Stimulated activated CD4-positive, alpha-beta T cell treated with anti-CD3 and anti-CD28 coated beads, Interleukin-12 subunit alpha, Interleukin-12 subunit beta, amount 100 ng/mL, for 4 hours (primary cell): Measurements from ENCODE around the gene ACRV1.

Experiments used
- DNase-seq: peaks from one replicate; pipeline ENCODE4 v3.0.0-alpha.2; 2020

The ACRV1 gene

GRCh38 chr11:125645871-125646270 lies 34.8 kb downstream of the ACRV1 start:
- DNase-seq: no peak

GRCh38 chr11:125638315-125638714 lies 42.3 kb downstream of the ACRV1 start:
- DNase-seq: no peak

GRCh38 chr11:125637840-125638239 lies 42.8 kb downstream of the ACRV1 start:
- DNase-seq: no peak

DNA sequence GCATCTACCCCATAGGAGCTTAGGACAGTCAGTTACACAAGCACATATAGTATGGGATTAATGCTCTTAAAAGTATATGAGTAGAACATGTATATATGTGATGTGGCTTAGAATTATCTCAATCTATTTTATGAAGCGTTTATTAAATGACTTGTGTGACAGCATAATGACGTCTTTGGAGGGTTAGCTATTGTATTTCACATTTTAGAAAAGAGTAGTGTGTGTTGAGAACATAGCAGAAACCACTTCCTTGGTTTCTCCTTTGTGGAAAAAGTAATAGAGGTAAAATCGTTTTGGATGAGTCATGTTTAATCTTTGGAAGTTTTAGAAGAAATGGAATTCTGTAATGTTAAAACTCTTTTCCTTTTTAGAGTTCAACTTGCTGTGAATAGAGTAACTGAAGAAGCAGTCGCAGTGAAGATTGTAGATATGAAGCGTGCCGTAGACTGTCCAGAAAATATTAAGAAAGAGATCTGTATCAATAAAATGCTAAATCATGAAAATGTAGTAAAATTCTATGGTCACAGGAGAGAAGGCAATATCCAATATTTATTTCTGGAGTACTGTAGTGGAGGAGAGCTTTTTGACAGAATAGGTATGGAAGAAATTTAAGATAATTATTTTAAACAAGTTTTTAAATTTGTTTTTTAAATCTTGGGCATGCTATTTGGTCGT lies 53.3 kb downstream of the ACRV1 start:
- DNase-seq: no peak

DNA sequence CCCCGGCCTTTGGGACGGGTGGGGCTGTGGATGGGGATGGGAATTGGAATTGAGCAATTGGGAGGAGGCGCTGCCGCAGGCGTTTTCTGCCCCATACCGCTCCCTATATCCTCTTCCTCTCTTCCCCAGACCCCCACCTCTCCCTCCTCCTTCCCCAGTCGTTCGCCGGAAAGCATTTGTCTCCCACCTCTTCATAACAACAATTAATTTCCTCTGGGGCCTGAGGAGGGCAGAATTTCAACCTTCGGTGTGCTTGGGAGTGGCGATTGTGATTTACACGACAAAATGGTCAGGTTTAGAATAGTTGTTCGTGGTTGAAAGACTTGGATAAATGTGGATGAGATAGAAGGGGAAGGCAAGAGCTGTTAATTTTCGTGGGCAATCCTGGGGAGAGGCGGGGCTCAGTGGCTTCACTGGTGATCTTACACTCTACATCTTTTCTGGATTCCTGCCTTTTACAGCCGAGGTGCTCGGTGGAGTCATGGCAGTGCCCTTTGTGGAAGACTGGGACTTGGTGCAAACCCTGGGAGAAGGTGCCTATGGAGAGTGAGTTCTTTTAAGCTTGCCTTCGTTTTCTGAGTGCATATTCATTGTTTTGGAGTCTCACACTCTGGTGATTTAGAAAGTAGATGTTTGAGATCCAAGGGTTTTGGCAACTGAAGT lies 54.2 kb downstream of the ACRV1 start:
- peak; percentile 7 for DNase-seq

DNA sequence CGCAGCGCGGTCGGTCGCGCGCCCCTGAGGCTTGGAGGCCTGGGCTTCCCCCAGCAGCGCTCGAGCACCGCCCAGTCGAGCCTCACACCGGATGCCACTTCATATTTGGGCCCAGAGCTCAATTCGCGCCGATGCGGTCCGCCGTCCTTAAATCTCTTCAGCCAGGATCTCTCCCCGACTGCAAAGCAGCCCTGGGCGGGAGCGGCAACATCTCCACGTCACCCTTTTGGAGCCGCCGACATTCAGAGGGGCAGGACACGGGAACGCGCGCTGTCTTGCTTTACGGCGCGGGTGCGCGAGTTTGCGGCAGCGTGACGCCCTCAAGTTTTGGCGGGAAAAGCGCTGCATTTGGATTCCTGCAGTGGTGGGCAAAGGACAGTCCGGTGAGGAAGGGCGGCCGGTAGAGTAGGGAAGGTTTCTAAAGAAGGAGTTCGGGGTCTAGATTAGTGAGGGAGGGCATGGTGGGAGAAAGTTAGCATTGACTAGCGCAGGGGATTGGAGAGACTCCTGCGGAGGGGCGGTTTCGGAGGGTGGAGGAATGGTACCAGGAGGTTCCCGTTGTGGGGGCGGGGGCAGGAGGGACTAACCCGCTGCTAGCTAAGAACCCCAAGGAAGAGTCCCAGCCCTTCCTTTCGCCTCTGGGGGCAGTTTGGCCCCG lies 54.9 kb downstream of the ACRV1 start:
- peak; percentile 84 for DNase-seq

DNA sequence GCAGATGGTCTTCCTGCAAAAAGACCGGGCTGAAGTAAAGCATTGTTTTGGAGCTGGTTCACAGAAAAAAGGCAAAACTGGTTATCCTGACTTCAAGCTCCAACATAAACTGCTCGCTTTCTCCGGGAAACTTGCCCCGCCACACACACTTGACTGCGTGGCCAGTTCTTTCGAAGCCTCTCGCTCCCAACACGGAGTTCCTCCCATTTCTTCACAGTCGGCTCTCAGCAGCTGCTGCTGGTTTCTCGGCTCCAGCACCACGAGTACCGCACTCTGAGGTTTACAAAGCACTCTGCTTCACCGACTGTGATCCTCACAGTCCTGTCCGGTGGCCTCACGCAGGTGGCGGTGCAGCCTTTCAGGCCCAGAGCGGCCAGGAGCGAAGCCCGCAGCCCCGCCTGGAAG lies 55.4 kb downstream of the ACRV1 start:
- DNase-seq: no peak

- no peak for DNase-seq
Observed at GRCh38 chr11:125624756-125625213, 55.9 kb downstream of the ACRV1 start, which contains the start of gene CHEK1. TSS of gene CHEK1 (plus strand) at chr11:125625163. CDS start at chr11:125626769, 1,606 bp downstream.

GRCh38 chr11:125623064-125623463 lies 57.6 kb downstream of the ACRV1 start:
- no peak for DNase-seq

GRCh38 chr11:125621995-125622394 lies 58.7 kb downstream of the ACRV1 start:
- no peak for DNase-seq
